GM21423 (cell line): ENCODE data around the gene MRPS26.
A peak's percentile ranks its signal among the peaks of the same experiment; 100 is the strongest.
"Not testable (repeated sequence)": the region's sequence is repeated elsewhere in the genome, so short reads cannot be mapped to it uniquely, and the experiment has no call there.

Source experiments
- ATAC-seq: cut with Tn5 transposase; IDR thresholded peaks from one replicate; pipeline ENCODE4 v1.9.1; 2021; ENCODE audit warnings: mild to moderate bottlenecking, moderate library complexity; ENCODE audit not compliant: unreplicated experiment

The MRPS26 gene

GRCh38 chr20:3045816-3046676 is at the start of gene MRPS26:
Gene MRPS26 (plus strand): TSS chr20:3046052. CDS start chr20:3046069, 17 bp downstream.
- peak; percentile 85 for ATAC-seq

- ATAC-seq = no peak
Measured at GRCh38 chr20:2998728-2999127, 47.1 kb upstream of the MRPS26 start.

- no peak for ATAC-seq
Measured at GRCh38 chr20:3000852-3001523, 44.9 kb upstream of the MRPS26 start.

- ATAC-seq = no peak
Measured at GRCh38 chr20:3003416-3003815, 42.4 kb upstream of the MRPS26 start.

GRCh38 chr20:3010985-3011723 is 34.7 kb upstream of the MRPS26 start:
- no peak for ATAC-seq

- ATAC-seq = no peak
Measured at GRCh38 chr20:3011752-3012151, 34.1 kb upstream of the MRPS26 start.

GRCh38 chr20:3013771-3014170 is 32.1 kb upstream of the MRPS26 start:
- ATAC-seq = no peak

- ATAC-seq = no peak
Measured at GRCh38 chr20:3014179-3014578, 31.7 kb upstream of the MRPS26 start.

GRCh38 chr20:3014662-3015061 is 31.2 kb upstream of the MRPS26 start:
- no peak for ATAC-seq

GRCh38 chr20:3015302-3015701 is 30.6 kb upstream of the MRPS26 start:
- ATAC-seq = not testable (repeated sequence)

GRCh38 chr20:3021327-3021726 is 24.5 kb upstream of the MRPS26 start:
- ATAC-seq = no peak

- ATAC-seq = no peak
Measured at GRCh38 chr20:3021777-3022176, 24.1 kb upstream of the MRPS26 start.

- ATAC-seq = not testable (repeated sequence)
Measured at GRCh38 chr20:3022559-3023490, 23.0 kb upstream of the MRPS26 start.

GRCh38 chr20:3027987-3028386 is 17.9 kb upstream of the MRPS26 start:
- ATAC-seq = no peak

GRCh38 chr20:3031524-3032147 is 14.2 kb upstream of the MRPS26 start:
- ATAC-seq = no peak

- ATAC-seq = no peak
Measured at GRCh38 chr20:3032624-3033023, 13.2 kb upstream of the MRPS26 start.

- no peak for ATAC-seq
Measured at GRCh38 chr20:3037654-3038053, 8.2 kb upstream of the MRPS26 start.

GRCh38 chr20:3038454-3038853 is 7.4 kb upstream of the MRPS26 start:
- ATAC-seq = no peak

GRCh38 chr20:3039426-3039825 is 6.4 kb upstream of the MRPS26 start:
- ATAC-seq = no peak

GRCh38 chr20:3040086-3040485 is 5.8 kb upstream of the MRPS26 start:
- no peak for ATAC-seq
